ENCODE data around the gene HHAT.

The HHAT gene

DNA sequence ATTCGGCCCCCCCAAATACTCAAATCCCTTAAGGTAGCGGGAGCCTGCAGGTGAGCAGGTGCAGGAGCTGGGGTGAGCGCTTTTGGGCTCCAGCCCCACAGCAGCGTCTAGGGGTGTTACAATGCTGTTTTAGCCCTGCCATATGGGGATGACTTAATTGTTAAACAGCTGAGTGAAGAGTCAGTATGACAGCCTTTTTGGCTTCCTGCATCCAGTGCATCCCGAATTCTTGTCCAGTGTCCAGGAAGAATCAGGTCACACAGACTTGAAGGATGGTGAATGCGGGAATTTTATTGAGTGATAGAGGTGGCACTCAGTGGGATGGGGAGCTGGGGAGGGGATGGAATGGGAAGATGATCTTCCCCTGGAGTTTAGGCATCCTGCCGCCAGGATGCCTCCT, 30.4 kb upstream of the HHAT start:
- Histone ChIP-seq H2AK5ac (ENCODE audit: low read length) (no peak overlapping the region), H3K4me3 (ENCODE audit: low read length) (no peak overlapping the region), H2BK15ac (replicated peaks; ENCODE audit: low read depth) (no peak overlapping the region), H3K9ac (ENCODE audit: low read length) (no peak overlapping the region), H3K79me1 (ENCODE audit: low read length) (no peaks in the 10 kb centered on the region), H4K5ac (ENCODE audit: low read length) (no peak overlapping the region), H3K4me2 (ENCODE audit: low read length) (no peak overlapping the region), H3K23ac (ENCODE audit: low read length) (no peak overlapping the region), H3K4me1 (ENCODE audit: control insufficient read depth, low read depth, low read length) (peaks cover 7% of the 10 kb centered on the region), H3K27ac (ENCODE audit: low read depth, low read length) (no peak overlapping the region), H3K36me3 (ENCODE audit: control insufficient read depth, insufficient read depth, low read length) (no peaks in the 10 kb centered on the region), H4K8ac (ENCODE audit: low read depth, low read length) (no peak overlapping the region), H3K79me2 (ENCODE audit: control insufficient read depth, insufficient read depth, low read length) (no peaks in the 10 kb centered on the region), H3K27me3 (ENCODE audit: insufficient read depth, low read length, poor library complexity) (no peaks in the 10 kb centered on the region), H3K4ac (ENCODE audit: low read depth, low read length) (no peak overlapping the region), H3K56ac (ENCODE audit: low read length) (no peak overlapping the region), H2BK5ac (ENCODE audit: low read length) (no peak overlapping the region), H3K18ac (ENCODE audit: low read length) (no peak overlapping the region), H2BK120ac (ENCODE audit: low read depth, low read length) (no peak overlapping the region)
- DNase-seq, result no peak
- WGBS (ENCODE audit: extremely low coverage, insufficient coverage, low lambda C conversion rate), result no CpG with 5 or more reads among the region's 7 CpGs

- Histone ChIP-seq H3K36me3 (ENCODE audit: control insufficient read depth, insufficient read depth, low read length) (no peaks in the 10 kb centered on the region), H4K5ac (ENCODE audit: low read length) (no peak overlapping the region), H2BK5ac (ENCODE audit: low read length) (no peak overlapping the region), H3K4ac (ENCODE audit: low read depth, low read length) (no peak overlapping the region), H2BK15ac (replicated peaks; ENCODE audit: low read depth) (no peak overlapping the region), H2AK5ac (ENCODE audit: low read length) (no peak overlapping the region), H2BK120ac (ENCODE audit: low read depth, low read length) (no peak overlapping the region), H3K4me2 (ENCODE audit: low read length) (no peak overlapping the region), H3K27me3 (ENCODE audit: insufficient read depth, low read length, poor library complexity) (no peaks in the 10 kb centered on the region), H3K18ac (ENCODE audit: low read length) (no peak overlapping the region), H4K8ac (ENCODE audit: low read depth, low read length) (no peak overlapping the region), H3K9ac (ENCODE audit: low read length) (no peak overlapping the region), H3K4me3 (ENCODE audit: low read length) (no peak overlapping the region), H3K23ac (ENCODE audit: low read length) (no peak overlapping the region), H3K79me2 (ENCODE audit: control insufficient read depth, insufficient read depth, low read length) (no peaks in the 10 kb centered on the region), H3K79me1 (ENCODE audit: low read length) (no peaks in the 10 kb centered on the region), H3K56ac (ENCODE audit: low read length) (no peak overlapping the region), H3K4me1 (ENCODE audit: control insufficient read depth, low read depth, low read length) (peaks cover 7% of the 10 kb centered on the region), H3K27ac (ENCODE audit: low read depth, low read length) (no peak overlapping the region)
- DNase-seq, result no peak
These were observed 29.8 kb upstream of the HHAT start for GRCh38 chr1:210298936-210299335.

DNA sequence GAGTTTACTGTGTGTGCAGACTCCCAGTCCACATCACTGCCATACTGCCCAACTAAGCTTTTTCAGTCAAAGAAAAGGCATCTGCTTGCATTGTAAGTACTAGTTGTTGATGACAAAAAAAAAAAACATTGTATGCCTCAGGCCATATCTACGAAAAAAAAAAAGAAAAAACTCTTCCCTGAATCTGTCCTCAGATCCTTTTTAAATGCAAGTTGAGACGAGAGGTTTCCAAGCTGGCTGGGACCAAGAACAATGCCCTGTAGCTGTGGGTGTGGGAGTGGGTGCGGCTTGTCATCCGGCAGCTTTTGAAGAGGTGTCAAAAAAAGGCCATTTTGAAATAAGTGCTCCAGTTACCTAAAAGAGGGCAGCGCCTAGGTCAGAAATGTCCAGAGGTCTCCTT, 29.2 kb upstream of the HHAT start:
- H3K56ac ChIP-seq (ENCODE audit: low read length), result no peak overlapping the region
- H3K4me1 ChIP-seq (ENCODE audit: control insufficient read depth, low read depth, low read length), result peaks cover 4% of the 10 kb centered on the region
- H3K27ac ChIP-seq (ENCODE audit: low read depth, low read length), result no peak overlapping the region
- peak; percentile 55 for DNase-seq
- no peaks in the 10 kb centered on the region for H3K79me1 ChIP-seq (ENCODE audit: low read length)
- H4K8ac ChIP-seq (ENCODE audit: low read depth, low read length), result no peak overlapping the region
- no peak overlapping the region for H3K4me2 ChIP-seq (ENCODE audit: low read length)
- no peak overlapping the region for H4K5ac ChIP-seq (ENCODE audit: low read length)
- H3K4me3 ChIP-seq (ENCODE audit: low read length), result no peak overlapping the region
- H2BK120ac ChIP-seq (ENCODE audit: low read depth, low read length), result no peak overlapping the region
- H3K4ac ChIP-seq (ENCODE audit: low read depth, low read length), result no peak overlapping the region
- no peak overlapping the region for H3K9ac ChIP-seq (ENCODE audit: low read length)
- no peak overlapping the region for H2BK5ac ChIP-seq (ENCODE audit: low read length)
- H3K18ac ChIP-seq (ENCODE audit: low read length), result no peak overlapping the region
- H3K23ac ChIP-seq (ENCODE audit: low read length), result no peak overlapping the region
- no peaks in the 10 kb centered on the region for H3K27me3 ChIP-seq (ENCODE audit: insufficient read depth, low read length, poor library complexity)
- no peak overlapping the region for H2AK5ac ChIP-seq (ENCODE audit: low read length)
- H2BK15ac ChIP-seq (replicated peaks; ENCODE audit: low read depth), result no peak overlapping the region
- no peaks in the 10 kb centered on the region for H3K79me2 ChIP-seq (ENCODE audit: control insufficient read depth, insufficient read depth, low read length)
- no CpG with 5 or more reads among the region's 5 CpGs for WGBS (ENCODE audit: extremely low coverage, insufficient coverage, low lambda C conversion rate)
- no peaks in the 10 kb centered on the region for H3K36me3 ChIP-seq (ENCODE audit: control insufficient read depth, insufficient read depth, low read length)

DNA sequence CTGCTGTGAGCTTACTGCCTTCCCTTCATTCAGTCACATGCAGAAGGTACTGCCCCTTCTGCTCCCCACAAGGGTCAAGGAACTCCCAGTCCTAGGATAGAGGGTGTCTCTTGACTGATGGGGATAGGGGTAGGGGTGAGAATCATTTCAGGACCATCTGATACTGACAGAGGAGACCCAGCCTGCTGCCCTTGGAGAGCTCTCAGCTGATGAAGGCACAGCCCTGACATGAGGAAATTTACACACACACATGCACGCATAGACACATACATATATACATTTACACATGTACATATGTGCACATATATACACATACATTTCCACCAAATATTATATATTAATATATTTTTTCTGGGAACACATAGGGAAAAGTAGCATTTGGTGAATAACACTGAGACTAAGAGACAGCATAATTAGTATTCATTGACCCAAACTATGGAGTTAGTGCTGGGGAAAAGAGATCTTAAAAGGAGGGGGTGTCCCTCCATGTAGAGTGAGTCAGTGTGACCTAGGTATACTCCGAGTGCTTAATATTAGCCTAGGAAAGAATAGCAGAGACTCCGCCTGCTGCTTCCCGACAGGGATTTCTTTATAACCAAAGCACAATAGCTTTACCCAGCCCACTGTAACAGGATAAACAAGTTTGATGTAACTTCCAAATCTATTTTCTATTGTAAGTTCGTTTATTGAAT, 27.6 kb upstream of the HHAT start:
- Histone ChIP-seq H3K4me3 (ENCODE audit: low read length) (no peak overlapping the region), H3K27me3 (ENCODE audit: insufficient read depth, low read length, poor library complexity) (no peaks in the 10 kb centered on the region), H2BK5ac (ENCODE audit: low read length) (no peak overlapping the region), H4K5ac (ENCODE audit: low read length) (no peak overlapping the region), H3K9ac (ENCODE audit: low read length) (no peak overlapping the region), H3K18ac (ENCODE audit: low read length) (no peak overlapping the region), H2AK5ac (ENCODE audit: low read length) (no peak overlapping the region), H3K4me1 (ENCODE audit: control insufficient read depth, low read depth, low read length) (no peaks in the 10 kb centered on the region), H3K79me2 (ENCODE audit: control insufficient read depth, insufficient read depth, low read length) (no peaks in the 10 kb centered on the region), H3K4ac (ENCODE audit: low read depth, low read length) (no peak overlapping the region), H3K23ac (ENCODE audit: low read length) (no peak overlapping the region), H3K36me3 (ENCODE audit: control insufficient read depth, insufficient read depth, low read length) (no peaks in the 10 kb centered on the region), H2BK120ac (ENCODE audit: low read depth, low read length) (no peak overlapping the region), H3K27ac (ENCODE audit: low read depth, low read length) (no peak overlapping the region), H3K56ac (ENCODE audit: low read length) (no peak overlapping the region), H2BK15ac (replicated peaks; ENCODE audit: low read depth) (no peak overlapping the region), H3K4me2 (ENCODE audit: low read length) (no peak overlapping the region), H3K79me1 (ENCODE audit: low read length) (no peaks in the 10 kb centered on the region), H4K8ac (ENCODE audit: low read depth, low read length) (no peak overlapping the region)
- WGBS (ENCODE audit: extremely low coverage, insufficient coverage, low lambda C conversion rate), result no CpG with 5 or more reads among the region's 5 CpGs
- DNase-seq, result no peak

- Histone ChIP-seq H2BK5ac (ENCODE audit: low read length) (no peak overlapping the region), H4K8ac (ENCODE audit: low read depth, low read length) (no peak overlapping the region), H3K4ac (ENCODE audit: low read depth, low read length) (no peak overlapping the region), H3K18ac (ENCODE audit: low read length) (no peak overlapping the region), H3K23ac (ENCODE audit: low read length) (no peak overlapping the region), H3K79me2 (ENCODE audit: control insufficient read depth, insufficient read depth, low read length) (no peaks in the 10 kb centered on the region), H3K27ac (ENCODE audit: low read depth, low read length) (no peak overlapping the region), H3K4me2 (ENCODE audit: low read length) (no peak overlapping the region), H2AK5ac (ENCODE audit: low read length) (no peak overlapping the region), H3K4me3 (ENCODE audit: low read length) (no peak overlapping the region), H4K5ac (ENCODE audit: low read length) (no peak overlapping the region), H3K56ac (ENCODE audit: low read length) (no peak overlapping the region), H3K36me3 (ENCODE audit: control insufficient read depth, insufficient read depth, low read length) (no peaks in the 10 kb centered on the region), H3K4me1 (ENCODE audit: control insufficient read depth, low read depth, low read length) (no peaks in the 10 kb centered on the region), H2BK120ac (ENCODE audit: low read depth, low read length) (no peak overlapping the region), H2BK15ac (replicated peaks; ENCODE audit: low read depth) (no peak overlapping the region), H3K27me3 (ENCODE audit: insufficient read depth, low read length, poor library complexity) (no peaks in the 10 kb centered on the region), H3K79me1 (ENCODE audit: low read length) (no peaks in the 10 kb centered on the region), H3K9ac (ENCODE audit: low read length) (no peak overlapping the region)
- WGBS (ENCODE audit: extremely low coverage, insufficient coverage, low lambda C conversion rate), result no CpG with 5 or more reads among the region's 7 CpGs
- DNase-seq, result no peak
These were observed 27.1 kb upstream of the HHAT start for GRCh38 chr1:210301615-210302000.

DNA sequence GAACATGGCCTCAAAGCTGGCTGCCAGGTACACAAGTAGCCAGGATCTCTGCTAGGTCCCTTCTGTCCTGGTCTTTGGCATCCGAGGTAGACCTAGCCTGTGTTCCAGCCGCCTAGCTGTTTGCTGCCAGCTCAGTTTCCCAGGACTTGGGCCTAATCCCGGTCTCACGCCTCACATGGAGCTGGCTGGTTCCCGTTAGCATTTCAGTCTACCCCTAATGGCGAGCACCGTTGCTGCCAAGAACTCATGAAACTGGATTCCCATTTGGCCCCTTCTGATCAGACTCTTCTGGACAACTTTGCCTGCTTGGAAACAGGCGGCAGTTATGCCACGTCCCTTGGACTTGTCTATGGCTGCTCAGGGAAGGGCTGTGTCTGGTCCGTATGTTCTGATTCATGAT, 26.2 kb upstream of the HHAT start:
- H3K4me1 ChIP-seq (ENCODE audit: control insufficient read depth, low read depth, low read length), result no peaks in the 10 kb centered on the region
- DNase-seq, result no peak
- H2AK5ac ChIP-seq (ENCODE audit: low read length), result no peak overlapping the region
- H3K56ac ChIP-seq (ENCODE audit: low read length), result no peak overlapping the region
- no peaks in the 10 kb centered on the region for H3K36me3 ChIP-seq (ENCODE audit: control insufficient read depth, insufficient read depth, low read length)
- no peak overlapping the region for H2BK120ac ChIP-seq (ENCODE audit: low read depth, low read length)
- no peak overlapping the region for H3K4me2 ChIP-seq (ENCODE audit: low read length)
- H3K9ac ChIP-seq (ENCODE audit: low read length), result no peak overlapping the region
- no CpG with 5 or more reads among the region's 10 CpGs for WGBS (ENCODE audit: extremely low coverage, insufficient coverage, low lambda C conversion rate)
- no peak overlapping the region for H3K18ac ChIP-seq (ENCODE audit: low read length)
- H4K5ac ChIP-seq (ENCODE audit: low read length), result no peak overlapping the region
- H3K27ac ChIP-seq (ENCODE audit: low read depth, low read length), result no peak overlapping the region
- no peaks in the 10 kb centered on the region for H3K79me1 ChIP-seq (ENCODE audit: low read length)
- no peak overlapping the region for H4K8ac ChIP-seq (ENCODE audit: low read depth, low read length)
- H3K27me3 ChIP-seq (ENCODE audit: insufficient read depth, low read length, poor library complexity), result no peaks in the 10 kb centered on the region
- H3K23ac ChIP-seq (ENCODE audit: low read length), result no peak overlapping the region
- H2BK5ac ChIP-seq (ENCODE audit: low read length), result no peak overlapping the region
- H3K4me3 ChIP-seq (ENCODE audit: low read length), result no peak overlapping the region
- H3K4ac ChIP-seq (ENCODE audit: low read depth, low read length), result no peak overlapping the region
- H2BK15ac ChIP-seq (replicated peaks; ENCODE audit: low read depth), result no peak overlapping the region
- no peaks in the 10 kb centered on the region for H3K79me2 ChIP-seq (ENCODE audit: control insufficient read depth, insufficient read depth, low read length)

Data from mesendoderm (in vitro differentiated cells).